UCSD-AML1 (cell line): ENCODE results near the gene GNG2.

Experiments used
- DNase-seq: peaks from one replicate; lab custom pipeline; 2025; ENCODE audit not compliant: unreplicated experiment; lab: John Stamatoyannopoulos, UW

The GNG2 gene

DNA sequence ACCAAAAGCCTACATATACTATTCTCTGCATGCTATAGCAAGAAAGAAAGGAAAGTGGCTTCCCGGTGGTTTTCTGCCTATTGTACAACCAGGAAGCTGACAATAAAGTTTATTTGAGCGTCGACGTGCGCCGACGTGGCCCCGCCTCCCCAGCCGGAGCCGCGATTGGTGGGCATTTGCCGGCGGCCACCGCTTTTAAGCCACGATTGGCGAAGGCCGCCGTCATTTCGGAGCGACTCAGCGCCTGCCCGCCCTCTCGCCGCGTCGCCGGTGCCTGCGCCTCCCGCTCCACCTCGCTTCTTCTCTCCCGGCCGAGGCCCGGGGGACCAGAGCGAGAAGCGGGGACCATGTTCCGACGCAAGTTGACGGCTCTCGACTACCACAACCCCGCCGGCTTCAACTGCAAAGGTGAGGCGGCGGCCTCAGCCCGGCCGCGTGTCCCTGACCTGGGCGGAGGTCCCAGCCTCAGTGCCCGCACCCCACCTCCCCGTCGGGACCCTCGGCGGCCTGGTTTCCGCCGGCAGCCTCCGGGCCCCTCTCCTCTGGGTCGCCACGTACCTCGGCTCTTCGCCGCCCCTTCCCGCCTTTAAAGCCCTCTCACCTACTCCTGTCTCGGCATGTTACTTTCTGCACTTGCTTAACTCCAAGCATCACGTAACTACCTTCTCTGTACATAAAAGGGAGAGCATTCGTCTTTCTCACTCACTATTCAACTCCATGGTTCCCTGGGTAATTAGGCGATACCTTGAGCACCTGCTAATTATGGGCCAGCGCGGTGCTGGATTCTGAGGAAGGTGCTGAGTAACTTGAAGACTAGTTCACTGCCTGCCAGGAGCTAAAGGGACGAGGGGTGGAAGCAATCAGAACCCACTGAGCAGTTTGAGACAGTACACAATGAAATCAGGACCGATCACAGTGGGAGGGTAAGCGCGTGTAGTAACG lies 129.2 kb downstream of the GNG2 start, which contains the start of gene RTRAF:
TSS of gene RTRAF (plus strand) at position 254 of the 942 bp plus-strand sequence. CDS start at position 348, 94 bp downstream.
- DNase-seq, result peak; percentile 91

GRCh38 chr14:51990488-51990887 lies 130.1 kb downstream of the GNG2 start:
- DNase-seq, result no peak

DNA sequence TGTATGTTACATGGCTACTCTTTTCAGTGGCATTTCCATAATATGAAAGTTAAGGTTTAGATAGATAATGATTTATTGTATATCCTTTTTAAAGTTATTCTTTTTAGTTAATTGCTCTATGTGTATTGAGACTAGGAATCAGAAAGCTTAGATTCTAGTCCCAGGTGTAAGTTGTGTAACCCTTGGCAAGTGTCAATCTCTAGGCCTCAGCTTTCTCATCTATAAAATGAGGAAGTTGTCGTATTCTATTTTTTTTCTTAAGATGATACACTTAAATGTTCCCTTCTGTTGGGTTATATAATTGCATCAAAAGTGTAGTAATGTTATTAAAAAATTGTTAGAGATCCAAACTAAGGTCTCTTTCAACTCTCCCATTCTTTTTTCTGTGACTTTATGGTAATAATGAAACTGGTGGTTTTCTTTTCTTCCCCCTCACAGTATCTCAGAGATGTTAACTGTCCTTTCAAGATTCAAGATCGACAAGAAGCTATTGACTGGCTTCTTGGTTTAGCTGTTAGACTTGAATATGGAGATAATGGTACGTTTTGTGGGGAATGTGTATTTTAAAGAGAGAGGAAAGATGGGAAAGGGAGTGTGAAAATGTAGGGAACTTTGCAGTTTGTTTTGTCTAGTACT lies 133.0 kb downstream of the GNG2 start:
- DNase-seq, result no peak

- DNase-seq, result no peak
Observed at GRCh38 chr14:51996148-51996746, 135.8 kb downstream of the GNG2 start.

DNA sequence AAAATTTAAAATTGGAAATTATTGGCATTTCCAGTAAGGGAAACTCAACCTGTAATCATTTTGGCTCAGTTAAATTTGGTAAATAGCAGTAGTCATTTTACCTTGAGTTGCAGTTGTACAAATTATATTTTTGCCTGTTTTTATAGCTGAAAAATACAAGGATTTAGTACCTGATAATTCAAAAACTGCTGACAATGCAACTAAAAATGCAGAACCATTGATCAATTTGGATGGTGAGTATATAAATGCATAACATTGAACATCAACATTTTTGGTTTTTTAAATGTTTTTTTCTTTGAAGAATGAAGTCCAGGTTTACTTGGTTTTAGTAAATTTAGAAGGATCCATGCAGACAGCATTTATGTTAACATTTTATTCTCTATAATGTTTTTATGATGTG lies 137.9 kb downstream of the GNG2 start:
- no peak for DNase-seq

DNA sequence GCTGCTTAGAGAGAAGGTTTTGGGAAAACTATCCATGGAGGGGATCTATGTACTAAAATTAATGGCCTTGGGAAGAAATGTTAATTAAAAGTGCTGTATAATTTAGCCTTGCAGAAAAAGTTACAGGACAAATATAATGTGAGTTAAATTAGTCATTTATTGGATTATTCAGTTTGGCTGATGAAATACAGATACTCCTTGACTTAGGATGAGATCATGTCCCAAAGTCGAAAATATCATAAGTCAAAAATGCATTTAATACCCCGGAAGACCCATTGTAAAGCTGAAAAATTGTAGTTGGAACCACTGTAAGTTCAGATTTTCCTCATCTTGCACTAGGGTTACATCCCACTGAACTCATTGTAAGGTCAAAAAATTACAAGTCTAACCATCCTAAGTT lies 138.7 kb downstream of the GNG2 start:
- DNase-seq, result no peak

DNA sequence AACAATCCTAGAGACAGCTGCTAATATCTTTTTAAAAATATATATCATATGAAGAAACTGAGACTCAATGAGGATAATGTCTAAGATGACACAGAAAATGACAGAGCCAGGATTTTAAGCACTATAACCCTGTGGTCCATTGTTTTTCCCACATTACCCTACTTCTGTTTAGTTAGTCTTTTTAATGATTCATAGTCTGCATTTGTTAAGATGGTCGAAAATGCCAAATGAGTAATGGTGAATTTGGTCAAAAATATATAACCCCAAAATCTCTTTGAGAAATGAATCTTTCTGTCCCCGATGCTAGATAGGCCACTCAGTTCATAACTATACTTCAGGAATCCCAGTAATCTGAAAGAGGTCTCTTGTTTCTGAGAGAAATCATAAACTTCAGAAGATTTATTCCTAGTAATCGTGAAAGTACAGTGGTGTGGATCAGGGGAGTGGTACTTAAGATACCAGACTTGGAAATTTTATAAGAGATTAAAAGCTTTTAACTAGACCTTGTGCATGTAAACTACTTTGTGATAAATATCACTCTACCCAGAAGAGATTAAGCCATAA lies 139.7 kb downstream of the GNG2 start:
- DNase-seq, result no peak

DNA sequence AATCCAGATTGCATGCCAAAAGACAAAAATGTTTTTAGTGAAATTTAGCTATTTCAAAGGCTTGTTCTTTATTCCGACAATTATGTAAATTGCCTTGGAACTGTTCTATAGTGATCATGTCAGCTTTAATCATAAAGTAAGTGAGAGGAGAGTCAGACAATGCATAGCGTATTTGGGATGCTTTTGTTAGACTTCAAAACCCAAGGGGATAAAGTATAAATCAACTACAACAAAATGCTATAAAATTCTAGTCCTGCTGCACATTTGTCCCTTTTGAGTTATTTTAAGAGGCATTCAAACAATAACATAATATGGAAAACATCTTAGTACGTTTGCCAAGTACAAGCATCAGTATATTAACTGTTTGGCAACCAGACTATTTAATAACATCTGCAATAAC lies 140.3 kb downstream of the GNG2 start:
- no peak for DNase-seq

DNA sequence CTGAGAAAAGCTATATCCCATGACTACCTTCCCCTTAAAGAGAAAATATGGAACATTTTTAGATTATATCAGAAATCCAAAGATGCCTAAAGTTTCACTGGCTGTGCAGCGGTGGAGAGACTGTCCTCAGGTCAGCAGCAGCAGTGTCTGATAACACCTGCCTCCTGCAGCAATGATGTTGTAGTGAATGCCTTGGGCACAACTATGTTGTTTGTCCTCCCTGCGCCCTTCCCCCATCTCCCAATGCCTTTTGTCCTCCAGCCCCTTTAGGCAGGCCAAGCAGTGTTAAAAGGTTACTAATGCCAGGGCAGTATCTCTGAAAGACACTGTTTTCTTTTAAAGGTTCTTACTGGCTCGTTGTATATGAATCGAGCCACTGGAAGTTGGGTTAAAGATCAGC lies 142.1 kb downstream of the GNG2 start:
- no peak for DNase-seq

- no peak for DNase-seq
Observed at GRCh38 chr14:52003324-52003723, 142.9 kb downstream of the GNG2 start.

DNA sequence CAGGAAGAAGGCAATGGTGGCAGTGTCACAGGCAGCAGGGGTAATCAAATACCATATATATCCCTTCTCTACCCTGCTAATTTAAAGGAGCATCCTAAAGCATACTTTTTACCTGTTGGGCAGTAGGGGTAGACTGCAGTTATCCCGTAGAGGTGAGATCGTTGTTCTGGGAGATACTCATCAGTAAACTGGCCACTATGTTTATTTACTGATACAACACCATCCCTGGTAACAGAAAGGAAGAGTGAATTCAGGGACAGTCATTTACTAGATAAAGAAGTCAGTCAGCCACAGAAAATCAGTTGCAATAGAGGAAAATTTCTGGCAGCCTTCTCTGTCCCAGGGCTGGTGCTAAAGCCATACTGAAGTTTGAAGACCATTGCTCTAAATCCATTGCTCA lies 145.2 kb downstream of the GNG2 start:
- no peak for DNase-seq

DNA sequence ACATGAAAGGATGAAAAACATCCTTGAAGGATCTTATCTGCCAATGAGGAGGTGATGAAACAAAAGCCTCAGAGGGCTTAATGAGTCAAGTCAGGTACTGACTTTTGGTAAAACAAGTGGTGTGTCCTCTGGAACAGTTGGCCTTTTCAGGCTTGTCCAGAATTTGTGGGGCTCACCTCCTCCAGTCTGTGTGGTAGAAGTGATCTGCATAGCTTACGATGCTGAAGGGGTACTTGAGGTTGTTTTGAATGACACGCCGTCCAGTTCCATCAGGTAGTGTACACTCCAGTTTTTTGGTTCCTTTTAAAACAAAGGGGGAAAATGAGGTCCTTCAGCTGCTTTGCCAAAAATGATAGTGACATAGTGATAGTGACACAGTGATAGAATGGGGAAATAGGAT lies 145.9 kb downstream of the GNG2 start:
- DNase-seq, result no peak

GRCh38 chr14:52007211-52007610 lies 146.8 kb downstream of the GNG2 start:
- no peak for DNase-seq

- no peak for DNase-seq
Observed at GRCh38 chr14:52007637-52008036, 147.2 kb downstream of the GNG2 start.

- no peak for DNase-seq
Observed at GRCh38 chr14:52008136-52008535, 147.7 kb downstream of the GNG2 start.

- DNase-seq, result no peak
Observed at GRCh38 chr14:52010173-52010693, 149.8 kb downstream of the GNG2 start.

- DNase-seq, result no peak
Observed at GRCh38 chr14:52011523-52011922, 151.1 kb downstream of the GNG2 start.

DNA sequence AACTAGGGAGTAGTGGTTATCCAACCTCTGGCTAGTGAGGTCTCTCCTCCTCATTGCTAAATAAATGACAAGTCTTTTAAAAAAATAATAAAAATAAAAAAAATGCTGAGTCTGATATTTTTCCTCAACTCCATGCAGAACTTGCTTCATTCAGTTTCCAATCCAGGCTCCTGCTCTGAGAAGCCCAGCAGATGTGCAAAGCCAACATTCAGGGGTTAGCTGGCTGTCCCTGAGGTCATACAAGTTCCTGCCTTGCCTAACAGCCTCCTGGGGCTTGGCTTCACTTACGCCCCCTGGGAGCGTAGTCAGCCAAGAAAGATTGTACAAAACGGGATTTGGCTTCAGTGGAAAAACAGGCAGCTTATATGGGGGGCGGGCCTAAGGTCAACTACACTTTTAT lies 152.2 kb downstream of the GNG2 start:
- DNase-seq, result no peak

- DNase-seq, result no peak
Observed at GRCh38 chr14:52013984-52014600, 153.7 kb downstream of the GNG2 start.

DNA sequence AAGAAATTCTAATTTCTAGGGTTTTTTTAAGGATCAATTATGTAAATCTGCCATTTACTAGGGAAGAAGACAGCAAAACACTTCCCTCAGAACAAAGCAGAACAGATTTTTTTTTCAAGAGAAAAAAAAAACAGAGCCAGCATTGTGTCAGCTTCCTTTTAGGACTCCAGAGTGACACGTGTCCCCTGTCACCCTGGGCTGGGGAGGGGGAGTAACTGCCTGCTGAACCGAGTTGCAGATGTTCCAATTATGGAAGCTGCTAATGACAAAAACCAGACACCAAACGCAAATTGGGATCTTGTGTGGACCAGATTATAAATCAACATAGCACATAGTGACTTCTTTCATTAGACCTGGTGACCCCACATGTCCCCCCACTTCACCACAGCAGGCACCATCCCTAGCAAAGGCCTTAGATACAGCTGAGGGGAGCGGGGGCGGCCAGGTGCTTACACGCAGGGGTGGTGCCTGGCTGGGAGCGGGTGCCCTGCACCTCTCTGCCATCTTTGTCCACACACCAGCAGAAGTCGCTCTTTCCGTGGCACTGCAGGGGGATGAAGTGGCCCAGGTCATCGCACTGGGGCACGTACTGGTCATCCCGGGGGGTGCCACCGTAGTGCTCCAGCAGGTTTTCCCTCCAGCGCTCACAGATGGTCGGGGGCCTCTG lies 154.3 kb downstream of the GNG2 start:
- DNase-seq, result no peak
